IMR-90 (cell line): ENCODE data around the gene ARHGAP31. TPM values are rescaled to one million over a fixed set of nuclear protein-coding genes. Genes with fewer than 3 reads are reported as not detected.

ENCODE experiments used
- ATAC-seq: fragments of 200-7000 bp; cut with Tn5 transposase; 2 replicates; pipeline ENCODE4 v1.9.1; 2020; ENCODE audit warnings: low read depth, mild to moderate bottlenecking, moderate library complexity
- BruUV-seq: library from RNA; stranded (reverse); fragments of 400-500 nt; replicated peaks from 2 replicates; lab custom pipeline; 2021; lab: Mats Ljungman, UMichigan
- CTCF ChIA-PET: fragments of 300-600 bp; formaldehyde crosslinking; extraction: SDS; loops from one replicate; lab custom pipeline; 2021; ENCODE audit warnings: antibody characterized with exemption; lab: Yijun Ruan, JAX
- POLR2A ChIA-PET: fragments of 300-600 bp; sonication (Branson Sonifier 250); formaldehyde crosslinking; loops from one replicate; lab custom pipeline; 2022; ENCODE audit warnings: antibody characterized with exemption; ENCODE audit not compliant: unreplicated experiment; lab: Charles Lee
- DNase-seq: peaks from one replicate; pipeline ENCODE4 v3.0.0; 2013
- H2AFZ ChIP-seq: replicated peaks from 2 replicates; pipeline ENCODE3; 2013; ENCODE audit warnings: low read length, mild to moderate bottlenecking; ENCODE audit not compliant: poor library complexity
- H2AK5ac ChIP-seq: 2 replicates; pipeline ENCODE4 v1.6.1; 2013; ENCODE audit warnings: low read depth, low read length, inconsistent platforms
- H2AK9ac ChIP-seq: replicated peaks from 2 replicates; pipeline ENCODE3; 2013; ENCODE audit warnings: mild to moderate bottlenecking, low read depth, low read length, moderate library complexity; ENCODE audit not compliant: poor library complexity
- H2BK120ac ChIP-seq: 2 replicates; pipeline ENCODE4 v1.6.1; 2013; ENCODE audit warnings: low read depth, low read length, inconsistent platforms
- H2BK15ac ChIP-seq: 3 replicates; pipeline ENCODE4 v1.6.1; 2013; ENCODE audit warnings: low read depth, low read length, inconsistent platforms
- H2BK20ac ChIP-seq: 2 replicates; pipeline ENCODE4 v1.6.1; 2013; ENCODE audit warnings: low read depth, mild to moderate bottlenecking, inconsistent platforms, low read length, moderate library complexity
- H2BK5ac ChIP-seq: 2 replicates; pipeline ENCODE4 v1.6.1; 2013; ENCODE audit warnings: mild to moderate bottlenecking, low read depth, low read length, inconsistent platforms; ENCODE audit not compliant: poor library complexity, severe bottlenecking
- H3K14ac ChIP-seq: replicated peaks from 2 replicates; pipeline ENCODE4 v1.6.1; 2013; ENCODE audit warnings: low read depth, low read length, inconsistent platforms
- H3K18ac ChIP-seq: 2 replicates; pipeline ENCODE4 v1.6.1; 2013; ENCODE audit warnings: low read depth, low read length, control low read depth
- H3K23ac ChIP-seq: 2 replicates; pipeline ENCODE4 v1.6.1; 2013; ENCODE audit warnings: low read depth, low read length, inconsistent platforms
- H3K27ac ChIP-seq: 2 replicates; pipeline ENCODE4 v1.5.1; 2013; ENCODE audit warnings: mild to moderate bottlenecking, control low read depth, low read length; ENCODE audit not compliant: insufficient read depth
- H3K27me3 ChIP-seq: 2 replicates; pipeline ENCODE4 v1.6.1; 2013; ENCODE audit warnings: low read length; ENCODE audit not compliant: control insufficient read depth, insufficient read depth
- H3K36me3 ChIP-seq: 2 replicates; pipeline ENCODE4 v1.6.1; 2013; ENCODE audit warnings: low read length, mixed read lengths; ENCODE audit not compliant: control insufficient read depth, insufficient read depth
- H3K4ac ChIP-seq: 2 replicates; pipeline ENCODE4 v1.6.1; 2013; ENCODE audit warnings: low read depth, low read length, inconsistent platforms
- H3K4me1 ChIP-seq: 2 replicates; pipeline ENCODE4 v1.6.1; 2013; ENCODE audit warnings: low read length, mixed read lengths; ENCODE audit not compliant: control insufficient read depth, insufficient read depth
- H3K4me2 ChIP-seq: 2 replicates; pipeline ENCODE4 v1.6.1; 2013; ENCODE audit warnings: low read depth, mild to moderate bottlenecking, control low read depth, low read length, moderate library complexity
- H3K4me3 ChIP-seq: 2 replicates; pipeline ENCODE4 v1.5.1; 2013; ENCODE audit warnings: low read depth, mild to moderate bottlenecking, control low read depth, low read length, moderate library complexity; ENCODE audit not compliant: insufficient read depth
- H3K56ac ChIP-seq: 2 replicates; pipeline ENCODE4 v1.6.1; 2013; ENCODE audit warnings: low read length, inconsistent platforms; ENCODE audit not compliant: insufficient read depth; ENCODE audit errors: extremely low read depth
- H3K79me1 ChIP-seq, 2 experiments: 2 replicates each; pipeline ENCODE4 v1.6.1; 2013; ENCODE audit warnings: low read length in 2 of 2, inconsistent platforms in 1 of 2, low read depth in 1 of 2
- H3K9ac ChIP-seq: 2 replicates; pipeline ENCODE4 v1.6.1; 2013; ENCODE audit warnings: low read depth, low read length, control low read depth
- H3K9me1 ChIP-seq: 2 replicates; pipeline ENCODE4 v1.6.1; 2013; ENCODE audit warnings: low read length, inconsistent platforms; ENCODE audit not compliant: insufficient read depth
- H3K9me3 ChIP-seq: 2 replicates; pipeline ENCODE4 v1.6.1; 2013; ENCODE audit warnings: low read length; ENCODE audit not compliant: control insufficient read depth, insufficient read depth
- H4K20me1 ChIP-seq: 2 replicates; pipeline ENCODE4 v1.6.1; 2013; ENCODE audit warnings: low read length, inconsistent platforms; ENCODE audit not compliant: insufficient read depth
- H4K5ac ChIP-seq: 2 replicates; pipeline ENCODE4 v1.6.1; 2013; ENCODE audit warnings: mild to moderate bottlenecking, low read depth, low read length, control low read depth
- H4K8ac ChIP-seq, 2 experiments: 2 replicates each; pipeline ENCODE4 v1.6.1; 2013; ENCODE audit warnings: low read depth in 2 of 2, low read length in 2 of 2, control low read depth in 1 of 2, inconsistent platforms in 1 of 2
- H4K91ac ChIP-seq: 2 replicates; pipeline ENCODE4 v1.6.1; 2013; ENCODE audit warnings: low read depth, low read length, inconsistent platforms; ENCODE audit not compliant: insufficient read depth
- BHLHE40 ChIP-seq: fragments of 150-350 bp; IDR thresholded peaks from 2 replicates; pipeline ENCODE4 v1.6.1; 2016; ENCODE audit warnings: mild to moderate bottlenecking, low read depth, low read length
- CEBPB ChIP-seq: IDR thresholded peaks from 2 replicates; pipeline ENCODE4 v1.6.1; 2012; ENCODE audit warnings: low read depth, low read length, improper control_type of control experiment
- CHD1 ChIP-seq: IDR thresholded peaks from 2 replicates; pipeline ENCODE4 v1.6.1; 2012; ENCODE audit warnings: low read depth, low read length, improper control_type of control experiment
- CTCF ChIP-seq: conservative IDR thresholded peaks from 2 replicates; pipeline ENCODE4 v1.5.1; 2012; ENCODE audit warnings: mild to moderate bottlenecking, low read depth, low read length, improper control_type of control experiment
- ELK1 ChIP-seq: fragments of 150-350 bp; IDR thresholded peaks from 2 replicates; pipeline ENCODE4 v1.6.1; 2016; ENCODE audit warnings: low read depth, mild to moderate bottlenecking, low read length, moderate library complexity, borderline replicate concordance
- FOS ChIP-seq: fragments of 150-350 bp; IDR thresholded peaks from 2 replicates; pipeline ENCODE4 v1.6.1; 2016; ENCODE audit warnings: low read depth, low read length
- MAFK ChIP-seq: IDR thresholded peaks from 2 replicates; pipeline ENCODE4 v1.6.1; 2012; ENCODE audit warnings: low read depth, low read length, improper control_type of control experiment
- MAZ ChIP-seq: IDR thresholded peaks from 2 replicates; pipeline ENCODE4 v1.6.1; 2012; ENCODE audit warnings: low read depth, mild to moderate bottlenecking, low read length, improper control_type of control experiment, moderate library complexity, borderline replicate concordance
- MXI1 ChIP-seq: IDR thresholded peaks from 2 replicates; pipeline ENCODE4 v1.6.1; 2012; ENCODE audit warnings: low read depth, mild to moderate bottlenecking, low read length, moderate library complexity, borderline replicate concordance
- NFE2L2 ChIP-seq: fragments of 150-350 bp; IDR thresholded peaks from 2 replicates; pipeline ENCODE4 v1.6.1; 2016; ENCODE audit warnings: low read depth, mild to moderate bottlenecking, low read length
- POLR2A ChIP-seq: IDR thresholded peaks from 2 replicates; pipeline ENCODE4 v1.6.1; 2012; ENCODE audit warnings: mild to moderate bottlenecking, low read depth, low read length
- RAD21 ChIP-seq: IDR thresholded peaks from 2 replicates; pipeline ENCODE4 v1.6.1; 2012; ENCODE audit warnings: low read length, improper control_type of control experiment
- RCOR1 ChIP-seq: IDR thresholded peaks from 2 replicates; pipeline ENCODE4 v1.6.1; 2012; ENCODE audit warnings: mild to moderate bottlenecking, low read length, improper control_type of control experiment; ENCODE audit not compliant: insufficient replicate concordance
- RFX5 ChIP-seq: IDR thresholded peaks from 2 replicates; pipeline ENCODE4 v1.8.0; 2012; ENCODE audit warnings: low read depth, mild to moderate bottlenecking, low read length, moderate library complexity
- SMC3 ChIP-seq: fragments of 150-350 bp; IDR thresholded peaks from 2 replicates; pipeline ENCODE4 v1.6.1; 2016; ENCODE audit warnings: low read depth, mild to moderate bottlenecking, antibody characterized with exemption, low read length, moderate library complexity
- USF2 ChIP-seq: fragments of 150-350 bp; IDR thresholded peaks from 2 replicates; pipeline ENCODE4 v1.6.1; 2017; ENCODE audit warnings: mild to moderate bottlenecking, antibody characterized with exemption, low read length, low read depth
- WGBS, 2 experiments: methylation state at CpG; one replicate each; pipeline versions ENCODE4 v1.1.5 to v1.1.7; 2013; ENCODE audit warnings: missing lambda C conversion rate in 2 of 2; ENCODE audit not compliant: insufficient read length in 1 of 2; ENCODE audit errors: extremely low coverage in 2 of 2; 5-methylcytosine and 5-hydroxymethylcytosine counted together
- dilution Hi-C: fragments of 300-500 bp; cut with HindIII; formaldehyde crosslinking; loops from one replicate; pipeline ENCODE4 v1.14.3; 2018; ENCODE audit warnings: low sequenced_read_pairs; ENCODE audit not compliant: unreplicated experiment
- in situ Hi-C: fragments of 300-500 bp; cut with MboI; formaldehyde crosslinking; loops from 3 replicates; pipeline ENCODE4 v1.14.3; 2019; ENCODE audit warnings: low sequenced_read_pairs, inconsistent platforms, mixed read lengths
- intact Hi-C: fragments of 100-400 bp; cut with micrococcal nuclease; formaldehyde crosslinking; loops from 2 replicates; pipeline ENCODE4 v1.10.0; 2022
- polyA plus RNA-seq, 3 experiments: library from polyadenylated mRNA; depleted of rRNA; stranded (reverse); fragments of >200 nt; gene quantifications; 2 replicates each; pipeline ENCODE4 v1.2.3, GENCODE V29; 2012; ENCODE audit warnings: low replicate concordance in 1 of 3
- total RNA-seq: library from RNA; depleted of rRNA; stranded (reverse); fragments of >200 nt; gene quantifications from 2 replicates; pipeline ENCODE4 v1.2.3, GENCODE V29; 2012

The ARHGAP31 gene
- total and polyA plus RNA-seq, 2 of the 4 experiments (the other 2 are of a cell fraction) = 6.6 to 7.7 TPM

- Histone ChIP-seq H4K91ac (no peak overlapping the region), H3K27me3 (no peaks in the 10 kb centered on the region), H3K36me3 (no peaks in the 10 kb centered on the region), H4K20me1 (no peaks in the 10 kb centered on the region), H2AFZ (no peak overlapping the region), H3K4me2 (no peak overlapping the region), H2BK15ac (no peak overlapping the region), H3K9me1 (peaks cover 13% of the 10 kb centered on the region; the same call in 1 of the 2 replicates), H3K79me1 (peaks cover 3 to 37% of the 10 kb centered on the region in 2 experiments; a peak in 3 of 4 replicates), H2BK5ac (no peak overlapping the region), H3K9me3 (no peaks in the 10 kb centered on the region), H3K9ac (no peak overlapping the region), H3K23ac (no peak overlapping the region), H2BK120ac (no peak overlapping the region), H2AK9ac (no peak overlapping the region), H2BK20ac (no peak overlapping the region), H4K5ac (no peak overlapping the region), H4K8ac (no peak overlapping the region), H3K4ac (no peak overlapping the region), H3K4me3 (no peak overlapping the region), H3K18ac (no peak overlapping the region), H3K4me1 (peaks cover 10% of the 10 kb centered on the region), H2AK5ac (no peak overlapping the region), H3K14ac (no peak overlapping the region), H3K56ac (no peak overlapping the region), H3K27ac (no peak overlapping the region)
- intact Hi-C loops (no loop called here), in situ Hi-C loops (no loop called here), dilution Hi-C loops (no loop called here)
- no peak for TF ChIP-seq RAD21
- no peak for TF ChIP-seq MAZ
- no peak for TF ChIP-seq CEBPB
- TF ChIP-seq CHD1 = no peak
- TF ChIP-seq BHLHE40 = no peak
- no peak for TF ChIP-seq SMC3
- no peak for TF ChIP-seq RFX5
- no peak for TF ChIP-seq MXI1
- no peak for TF ChIP-seq CTCF
- TF ChIP-seq POLR2A = no peak
- no peak for TF ChIP-seq MAFK
- no peak for TF ChIP-seq ELK1
- TF ChIP-seq RCOR1 = no peak
- TF ChIP-seq FOS = no peak
- TF ChIP-seq NFE2L2 = no peak
- TF ChIP-seq USF2 = no peak
- no TSS peak for BruUV-seq
- ATAC-seq (no peak), DNase-seq (no peak)
- WGBS, 2 experiments = no CpG with 5 or more reads among the region's 3 CpGs
- POLR2A ChIA-PET = interaction anchor here (0.5 kb wide), 1 partner anchor 11 kb away, joined by 7 read pairs; no protein-coding TSS in a partner anchor
- CTCF ChIA-PET = interaction anchor here (1.4 kb wide), 1 partner anchor 23 kb away, joined by 3 read pairs; no protein-coding TSS in a partner anchor
Observed at GRCh38 chr3:119330181-119330580, 36.0 kb downstream of the ARHGAP31 start.
